ENCODE results near the gene NDUFA6.
"Not testable (repeated sequence)": the region's sequence is repeated elsewhere in the genome, so short reads cannot be mapped to it uniquely, and the experiment has no call there.

The NDUFA6 gene

DNA sequence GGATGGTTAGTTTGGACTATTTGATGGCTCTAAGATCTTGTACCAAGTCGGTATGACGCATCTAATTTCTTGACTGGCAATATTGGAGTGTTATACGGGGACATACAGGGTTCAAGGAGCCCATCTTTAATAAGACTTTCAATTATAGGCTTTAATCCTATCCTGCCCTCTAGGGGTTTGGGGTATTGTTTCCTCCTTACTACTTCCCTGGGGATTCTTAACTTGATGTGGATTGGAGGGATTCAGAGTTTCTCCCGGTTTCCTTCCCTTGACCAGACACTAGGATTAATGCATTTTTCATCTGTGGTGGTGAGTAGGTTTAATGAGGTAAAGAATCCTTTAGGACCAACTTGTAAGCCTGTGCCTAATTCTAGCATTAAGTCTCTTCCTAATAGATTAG lies 21.2 kb upstream of the NDUFA6 start:
- no peak for DNase-seq

DNA sequence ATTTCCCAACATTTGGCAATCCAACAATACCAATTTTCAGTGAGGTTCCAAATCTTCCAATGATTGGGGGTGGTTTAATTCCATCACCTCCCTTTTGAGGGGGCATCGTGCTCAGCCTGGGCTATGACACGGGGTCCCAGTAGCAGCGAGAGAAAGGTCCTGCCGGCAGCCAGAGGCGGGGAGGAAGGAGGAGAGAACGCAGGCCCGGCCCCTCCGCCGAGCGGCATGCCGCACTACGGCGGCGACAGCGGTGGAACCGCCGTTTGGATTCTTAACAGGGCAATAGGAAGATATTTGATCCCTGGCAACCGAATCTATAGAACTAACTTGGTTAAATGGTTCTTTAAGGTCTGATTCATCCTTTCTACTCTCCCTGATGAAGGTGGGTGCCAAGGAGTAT lies 18.3 kb upstream of the NDUFA6 start:
- no peak for DNase-seq

DNA sequence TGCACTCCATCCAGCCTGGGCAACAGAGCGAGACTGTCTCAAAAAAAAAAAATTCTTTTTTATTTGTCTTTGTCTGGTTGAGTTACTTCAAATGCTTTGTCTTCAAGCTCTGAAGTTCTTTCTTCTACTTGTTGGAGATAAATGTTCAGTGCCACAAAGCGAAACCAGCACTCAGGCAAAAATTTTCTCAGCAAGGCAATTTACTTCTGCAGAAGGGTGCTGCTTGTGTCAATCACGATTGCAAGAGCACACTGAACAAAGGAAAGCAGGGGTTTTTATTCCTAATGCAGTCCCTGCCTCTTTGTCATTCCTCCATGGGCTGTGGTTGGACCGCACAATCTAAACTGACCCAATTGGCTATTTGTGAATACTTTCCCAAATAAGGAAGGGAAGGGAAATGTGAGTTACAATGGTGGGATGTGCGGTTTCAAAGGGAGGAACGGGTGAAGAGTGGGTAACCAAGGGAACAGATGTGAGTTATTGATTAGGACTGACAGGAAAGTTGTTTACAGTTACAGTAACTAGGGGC lies 13.8 kb upstream of the NDUFA6 start:
- DNase-seq: not testable (repeated sequence)

DNA sequence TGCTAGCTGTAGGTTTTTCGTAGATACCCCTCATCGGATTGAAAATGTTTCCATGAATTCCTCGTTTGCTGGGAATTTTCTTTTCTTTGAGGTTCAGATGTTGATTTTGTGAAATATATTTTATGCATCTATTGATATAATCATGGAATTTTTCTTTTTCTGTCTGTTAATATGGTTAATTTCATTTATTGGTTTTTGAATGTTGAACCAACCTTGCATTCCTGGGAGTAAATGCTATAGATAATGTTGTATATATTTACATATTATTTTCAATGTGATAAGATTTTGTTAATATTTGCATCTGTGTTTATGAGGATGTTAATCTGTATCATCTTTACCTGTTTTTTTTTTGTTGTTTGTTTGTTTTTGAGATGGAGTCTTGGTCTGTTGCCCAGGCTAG lies 10.6 kb upstream of the NDUFA6 start:
- no peak for DNase-seq

DNA sequence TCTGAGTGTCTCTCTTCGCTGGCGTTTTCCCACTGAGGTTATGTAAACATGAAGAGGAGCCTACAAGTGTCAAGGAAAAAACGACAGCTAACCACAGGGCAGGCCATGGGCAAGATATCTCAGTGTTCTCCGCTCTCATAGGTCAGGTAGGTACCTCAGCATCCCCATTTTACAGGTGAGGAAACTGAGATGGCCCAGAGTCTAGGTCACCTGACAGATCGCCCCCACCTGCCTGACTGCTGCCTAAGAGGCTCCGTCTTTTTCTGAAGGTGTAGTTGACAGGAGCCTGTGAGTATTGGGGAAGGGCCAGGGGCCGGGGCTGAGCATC lies 847 bp upstream of the NDUFA6 start:
- DNase-seq: peak in 1 of 2 donors; percentile 27

DNA sequence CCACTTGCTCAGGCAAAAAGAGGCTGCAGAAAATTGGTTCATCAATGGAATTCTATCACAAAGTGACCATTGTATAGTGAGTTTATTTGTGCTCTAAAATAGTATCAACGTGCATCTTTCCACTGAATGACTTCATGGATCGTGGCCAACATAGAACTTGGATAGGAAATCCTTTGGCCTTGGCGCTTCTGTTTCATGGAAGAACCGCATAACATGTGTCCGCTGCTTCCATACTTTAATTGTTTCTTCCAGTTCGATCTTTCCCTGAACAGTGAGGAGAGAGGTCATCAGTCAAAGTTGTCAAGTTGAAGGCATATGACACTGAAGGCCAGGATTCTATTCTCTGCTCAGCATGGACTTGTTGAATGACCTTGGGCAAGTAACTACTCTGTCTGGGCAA lies 4.5 kb downstream of the NDUFA6 start:
- DNase-seq: no peak

DNA sequence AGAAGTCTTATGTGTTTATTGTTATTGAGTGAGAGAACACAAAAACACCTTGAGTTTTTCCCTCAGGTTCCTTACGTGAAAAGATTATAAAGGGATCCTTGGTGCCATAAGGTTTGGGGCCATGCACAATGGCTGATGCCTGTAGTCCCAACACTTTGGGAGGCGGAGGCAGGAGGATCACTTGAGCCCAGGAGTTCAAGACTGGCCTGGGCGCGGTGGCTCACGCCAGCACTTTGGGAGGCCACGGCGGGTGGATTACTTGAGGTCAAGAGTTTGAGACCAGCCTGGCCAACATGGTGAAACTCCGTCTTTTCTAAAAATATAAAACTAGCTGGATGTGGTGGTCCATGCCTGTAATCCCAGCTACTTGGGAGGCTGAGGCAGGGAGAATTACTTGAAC lies 5.7 kb downstream of the NDUFA6 start:
- DNase-seq: no peak

DNA sequence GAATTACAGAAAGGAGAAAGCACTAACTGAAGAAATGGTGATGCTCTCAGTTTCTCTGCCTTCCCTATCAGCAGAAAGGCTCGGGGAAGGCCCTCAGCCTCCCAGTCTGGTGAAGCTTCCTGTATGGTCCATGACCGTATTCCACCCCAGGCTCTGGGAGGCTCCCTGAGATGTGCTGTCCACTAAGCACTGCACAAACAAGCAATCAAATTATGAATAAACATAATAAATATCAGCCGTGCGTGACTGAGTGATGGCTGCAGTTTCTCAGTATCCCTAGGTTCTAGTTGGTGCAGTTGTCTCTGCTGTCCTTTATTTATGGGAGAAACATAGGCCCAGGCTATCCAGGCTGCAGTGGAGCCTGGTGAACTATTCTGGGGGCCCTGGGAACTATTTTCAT lies 7.5 kb downstream of the NDUFA6 start:
- DNase-seq: no peak

DNA sequence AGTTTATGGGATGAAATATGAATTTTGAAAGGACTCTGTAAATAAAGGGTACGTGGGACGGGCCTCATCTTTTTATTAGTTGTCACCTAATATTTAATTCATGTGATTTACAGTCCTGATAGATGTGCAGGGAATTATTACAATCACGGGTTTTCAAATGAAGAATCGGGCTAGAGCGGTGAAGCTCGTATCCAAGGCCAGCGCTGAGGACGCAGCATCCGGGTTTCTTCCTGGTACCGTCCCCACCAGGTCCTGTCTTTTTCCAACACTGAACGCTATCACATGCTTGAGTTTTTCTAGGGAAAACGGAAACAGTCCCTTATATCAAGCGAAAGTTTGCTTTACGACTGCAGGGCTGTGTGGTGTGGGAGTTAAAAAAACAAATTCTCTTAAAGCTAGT lies 10.3 kb downstream of the NDUFA6 start:
- DNase-seq: peak; percentile 7 to 29

DNA sequence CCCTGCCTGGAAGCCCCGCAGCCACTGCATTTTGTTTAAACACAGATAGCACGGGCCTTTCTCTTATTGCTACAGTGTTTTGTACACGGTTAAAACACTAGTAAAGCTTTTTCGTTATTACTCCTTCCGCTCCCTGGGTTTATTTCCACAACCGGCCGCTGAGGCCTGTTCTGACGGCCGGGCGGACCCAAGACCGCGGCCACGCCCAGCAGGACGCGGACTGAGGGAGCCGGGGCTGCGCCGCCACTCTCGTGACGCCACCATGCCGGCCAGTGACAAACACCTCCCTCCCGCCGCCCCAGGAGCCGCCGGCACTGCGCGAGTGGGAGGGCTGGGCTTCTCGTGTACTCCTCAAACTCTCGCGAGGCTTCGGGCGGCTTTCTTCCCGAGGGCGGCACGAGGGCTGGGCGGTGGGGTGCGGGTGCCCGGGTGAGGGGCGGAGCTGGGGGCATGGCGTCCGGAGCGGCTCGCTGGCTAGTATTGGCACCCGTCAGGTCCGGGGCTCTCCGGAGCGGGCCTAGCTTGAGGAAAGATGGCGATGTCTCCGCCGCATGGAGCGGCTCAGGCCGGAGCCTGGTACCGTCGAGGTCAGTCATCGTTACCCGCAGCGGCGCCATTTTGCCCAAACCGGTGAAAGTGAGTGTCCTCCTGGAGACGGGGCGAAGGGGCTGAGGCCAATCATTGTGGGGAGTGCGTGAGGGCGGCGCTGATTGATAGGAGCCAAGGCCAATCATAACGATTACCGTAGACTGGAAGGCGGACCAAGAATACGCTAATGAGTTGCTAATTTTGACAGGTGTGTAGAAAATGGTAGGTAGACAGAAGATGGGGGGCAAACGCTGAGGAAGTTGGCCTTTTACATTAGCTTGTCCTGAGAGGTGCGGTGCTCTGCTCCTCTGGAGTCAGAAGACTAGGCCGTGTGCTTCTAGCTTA lies 11.0 kb downstream of the NDUFA6 start, which contains the start of gene SMDT1:
Gene SMDT1 (plus strand): TSS at position 382 of the 933 bp plus-strand sequence. CDS start 69 bp downstream, at position 451.
- peak; percentile 98 for DNase-seq

DNA sequence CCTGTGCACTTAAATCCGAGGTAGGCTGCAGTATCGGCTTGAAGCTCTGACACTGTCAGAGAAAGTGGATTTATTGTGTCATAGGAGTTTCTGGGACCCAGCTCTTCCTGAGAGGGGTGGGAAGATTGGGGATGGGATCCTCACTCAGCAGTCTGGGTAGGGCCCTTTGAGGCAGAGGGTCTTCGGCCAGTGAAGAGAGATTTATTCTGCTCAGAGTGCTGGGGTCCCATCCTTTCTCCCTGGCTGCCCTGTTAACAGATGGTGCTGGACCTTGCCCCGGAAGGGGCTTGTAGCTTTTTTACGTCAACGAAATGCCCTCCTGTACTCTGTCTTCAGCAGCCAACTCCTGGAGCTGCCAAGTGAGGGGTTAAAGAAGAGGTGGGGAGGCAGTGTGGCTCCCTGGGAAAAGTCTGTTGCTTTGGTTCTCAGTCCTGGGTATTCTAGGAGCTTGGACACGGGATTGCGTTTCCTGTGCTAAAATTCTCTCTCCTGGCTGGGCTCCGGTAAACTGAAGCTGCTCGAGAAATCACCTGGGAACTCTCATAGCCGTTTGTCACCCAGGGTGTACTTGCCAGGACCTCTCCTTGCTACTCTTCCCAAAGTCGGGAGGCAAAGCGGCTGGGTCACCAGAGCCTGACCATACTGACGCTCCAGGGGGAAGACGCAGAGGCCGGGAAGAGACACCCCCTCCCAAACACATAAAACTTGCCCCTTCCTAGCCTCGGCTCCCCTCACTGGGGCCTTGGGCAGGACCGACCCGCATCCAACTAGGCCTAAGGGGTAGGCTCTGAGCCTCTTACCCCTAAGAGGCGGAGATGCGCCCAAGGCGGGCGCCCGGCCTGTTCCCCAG lies 11.9 kb downstream of the NDUFA6 start:
- DNase-seq: no peak

DNA sequence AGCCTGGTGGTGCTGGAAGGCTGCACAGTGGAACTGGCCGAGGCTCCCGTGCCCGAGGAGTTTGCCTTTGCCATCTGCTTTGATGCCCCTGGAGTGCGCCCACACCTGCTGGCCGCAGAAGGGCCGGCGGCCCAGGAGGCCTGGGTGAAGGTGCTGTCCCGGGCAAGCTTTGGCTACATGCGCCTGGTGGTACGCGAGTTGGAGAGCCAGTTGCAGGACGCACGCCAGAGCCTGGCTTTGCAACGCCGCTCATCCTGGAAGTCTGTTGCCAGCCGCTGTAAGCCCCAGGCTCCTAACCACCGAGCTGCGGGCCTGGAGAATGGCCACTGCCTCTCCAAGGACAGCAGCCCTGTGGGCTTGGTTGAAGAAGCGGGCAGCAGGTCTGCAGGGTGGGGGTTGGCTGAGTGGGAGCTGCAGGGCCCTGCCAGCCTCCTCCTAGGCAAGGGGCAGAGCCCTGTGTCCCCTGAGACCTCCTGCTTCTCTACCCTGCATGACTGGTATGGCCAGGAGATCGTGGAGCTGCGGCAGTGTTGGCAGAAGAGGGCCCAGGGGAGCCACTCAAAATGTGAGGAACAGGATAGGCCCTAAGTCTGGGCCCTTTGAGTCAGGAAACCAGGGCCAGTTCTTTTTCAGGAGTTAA lies 13.0 kb downstream of the NDUFA6 start:
- no peak for DNase-seq

DNA sequence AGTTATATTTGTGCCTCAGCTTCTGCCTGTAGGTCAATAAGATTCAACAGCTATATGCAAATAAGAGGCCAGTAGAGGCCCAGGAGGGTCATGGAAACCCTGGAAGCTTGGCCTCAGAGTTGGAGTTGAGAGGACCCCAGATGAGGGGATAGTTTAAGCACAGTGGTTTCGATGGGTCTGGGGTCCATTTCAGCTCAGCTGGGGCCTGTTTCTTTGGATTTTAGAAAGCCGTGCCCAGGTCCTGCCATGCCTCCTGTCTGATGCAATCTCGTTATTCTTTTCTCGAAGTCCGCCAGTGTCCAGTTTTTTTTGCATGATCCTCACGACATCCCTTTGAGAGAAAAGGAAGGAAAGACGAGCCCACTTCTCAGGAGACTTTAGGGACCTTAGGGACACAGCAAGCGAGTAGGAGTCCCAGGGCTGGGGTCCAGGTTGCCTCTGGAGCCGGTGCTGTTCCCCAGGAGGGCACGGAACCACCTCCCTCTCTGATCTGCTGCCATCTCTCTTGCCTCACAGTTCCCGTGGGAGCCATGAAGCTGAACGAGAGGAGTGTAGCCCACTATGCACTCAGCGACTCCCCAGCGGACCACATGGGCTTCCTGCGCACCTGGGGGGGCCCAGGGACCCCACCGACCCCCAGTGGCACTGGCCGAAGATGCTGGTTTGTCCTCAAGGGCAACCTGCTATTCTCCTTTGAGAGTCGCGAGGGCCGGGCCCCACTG lies 13.6 kb downstream of the NDUFA6 start:
- DNase-seq: no peak

DNA sequence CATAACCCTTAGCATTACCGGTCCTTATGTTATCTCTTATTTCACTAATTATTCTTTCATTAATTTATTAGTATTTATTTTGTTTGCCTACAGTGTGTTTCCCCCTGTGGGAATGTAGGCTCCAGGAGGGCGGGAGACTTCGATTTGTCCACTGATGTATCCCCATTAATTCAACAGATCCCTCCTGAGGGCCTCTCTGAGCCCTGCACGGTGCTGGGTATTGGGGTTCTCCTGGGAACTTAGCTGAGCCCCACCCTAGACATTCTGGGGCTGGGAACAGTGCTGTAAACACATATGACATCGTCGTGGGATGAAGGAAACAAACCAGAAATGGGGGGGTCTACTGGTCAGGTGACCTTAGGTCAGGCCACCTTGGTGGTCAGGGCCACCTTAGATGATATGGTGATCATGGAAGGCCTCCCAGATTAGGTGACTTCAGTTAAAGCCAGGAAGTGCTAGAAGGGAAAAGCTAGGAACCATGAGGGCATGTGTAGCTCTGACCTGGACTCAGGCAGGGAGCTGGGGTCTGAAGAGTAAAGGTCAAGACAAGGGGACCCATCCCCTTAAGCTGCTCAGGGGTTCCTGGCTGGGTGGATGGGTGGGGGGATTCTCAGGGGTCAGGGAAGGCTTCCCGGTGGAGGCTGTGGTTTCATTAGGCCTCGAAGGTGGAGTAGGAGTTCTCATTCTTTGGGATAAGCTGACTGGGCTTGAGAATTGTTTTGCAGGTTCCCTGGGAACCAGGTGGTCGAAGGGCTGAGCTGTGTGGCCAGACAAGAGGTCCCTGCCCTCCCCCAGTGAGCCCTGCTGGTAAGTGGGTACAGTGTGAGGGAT lies 15.5 kb downstream of the NDUFA6 start:
- DNase-seq: no peak

DNA sequence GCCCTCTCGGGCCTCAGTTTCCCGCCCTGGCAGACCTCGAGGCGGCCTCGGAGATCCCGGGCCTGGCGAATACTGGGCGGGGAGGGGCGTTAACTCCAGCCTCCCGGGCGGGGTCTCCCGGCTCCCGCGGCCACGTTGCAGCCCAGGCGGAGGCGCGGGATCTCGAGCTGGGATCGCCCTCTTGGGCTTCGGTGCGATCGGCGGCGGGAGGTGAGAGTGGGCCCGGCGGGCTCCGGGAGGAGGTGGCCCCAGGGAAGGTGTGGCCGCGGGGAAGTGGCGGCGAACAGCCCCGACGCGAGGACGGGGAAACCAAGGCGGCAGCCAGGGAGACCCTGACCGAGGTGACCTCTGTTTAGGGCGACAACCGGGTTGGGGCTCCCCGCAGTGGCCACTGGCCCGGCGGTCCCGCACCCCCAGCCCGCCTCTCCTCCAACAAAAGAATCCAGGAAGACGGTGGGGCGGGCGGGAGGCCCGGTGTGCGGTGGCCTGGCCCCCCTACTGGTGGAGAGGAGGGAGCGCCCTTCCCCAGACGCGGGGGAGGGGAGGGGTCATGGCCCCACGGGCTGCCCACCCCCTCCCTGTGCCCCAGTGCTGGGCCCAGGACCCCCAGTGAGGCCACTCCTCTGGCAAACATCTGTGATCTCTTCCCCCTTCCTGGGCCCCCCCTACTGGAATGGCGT lies 16.3 kb downstream of the NDUFA6 start, which contains the start of gene PHETA2:
Gene PHETA2 (plus strand): TSS at position 117 of the 680 bp plus-strand sequence. CDS start 3,046 bp downstream, outside the sequence.
- DNase-seq: peak; percentile 56 to 67

DNA sequence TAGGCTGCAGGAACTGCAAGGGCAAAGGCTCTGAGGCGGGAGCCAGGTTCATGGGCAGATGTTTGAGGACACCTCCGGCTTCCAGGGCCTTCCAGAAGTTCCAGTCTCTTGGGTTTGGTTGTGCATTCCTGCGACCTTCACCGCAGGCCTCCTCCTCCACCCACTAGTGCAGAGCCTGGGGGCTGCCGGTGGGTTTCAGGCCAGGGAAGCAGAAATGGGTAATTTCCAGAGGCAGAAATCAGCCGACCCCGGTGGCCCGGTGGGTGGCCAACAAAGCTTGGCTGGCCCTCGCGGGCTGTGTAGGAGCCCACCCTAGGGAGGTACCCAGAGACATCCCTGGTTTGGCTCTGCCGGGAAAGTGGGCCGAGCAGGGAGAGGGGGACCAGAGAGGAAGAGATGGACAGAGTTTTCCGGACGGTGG lies 16.9 kb downstream of the NDUFA6 start:
- no peak for DNase-seq

DNA sequence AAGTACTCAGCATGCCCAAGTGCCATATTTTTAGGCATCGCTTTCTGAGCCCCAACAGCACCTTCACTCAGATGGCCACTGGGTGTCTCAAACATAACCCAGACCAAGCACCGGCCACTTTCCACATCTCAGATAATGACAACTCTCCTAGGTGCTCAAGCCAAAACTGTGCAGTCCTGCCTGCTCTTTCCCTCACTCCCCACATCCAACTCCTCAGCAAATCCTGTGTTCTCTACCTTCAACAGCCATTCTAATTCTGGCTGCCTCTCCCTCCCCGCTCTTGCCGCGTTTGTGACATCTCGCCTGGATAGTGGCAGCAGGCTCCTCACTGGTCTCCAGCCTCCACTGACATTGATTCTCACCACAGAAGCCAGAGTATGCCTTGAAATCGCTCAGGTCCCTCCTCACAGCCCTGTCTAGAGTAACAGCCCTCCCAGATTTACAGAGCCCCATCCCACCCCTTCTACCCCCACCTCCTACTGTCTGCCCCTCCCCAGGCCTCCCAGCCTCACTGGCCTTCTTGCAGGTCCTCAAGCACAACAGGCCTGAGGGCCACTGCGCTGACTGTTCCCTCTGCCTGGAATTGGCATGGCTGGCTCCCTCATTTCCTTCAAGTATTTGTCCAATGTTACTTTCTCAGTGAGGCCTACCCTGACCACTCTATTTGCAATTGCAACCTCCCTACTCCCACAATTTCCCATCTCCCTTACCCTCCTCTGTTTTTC lies 17.8 kb downstream of the NDUFA6 start:
- no peak for DNase-seq

DNA sequence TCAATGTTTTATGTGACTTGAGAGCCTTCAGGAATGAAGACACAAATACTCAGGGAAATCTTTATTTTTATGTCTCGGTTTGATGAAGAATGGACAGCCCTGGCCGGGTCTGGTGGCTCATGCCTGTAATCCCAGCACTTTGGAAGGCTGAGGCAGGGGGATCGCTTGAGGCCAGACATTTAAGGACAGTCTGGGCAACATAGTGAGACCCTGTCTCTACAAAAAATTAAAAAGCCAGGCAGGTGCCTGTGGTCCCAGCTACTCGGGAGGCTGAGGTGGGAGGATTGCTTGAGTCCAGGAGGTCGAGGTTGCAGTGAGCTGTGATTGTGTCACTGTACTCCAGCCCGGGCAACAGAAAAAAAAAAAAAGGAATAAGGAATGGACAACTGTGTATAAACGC lies 19.1 kb downstream of the NDUFA6 start:
- not testable (repeated sequence) for DNase-seq

DNA sequence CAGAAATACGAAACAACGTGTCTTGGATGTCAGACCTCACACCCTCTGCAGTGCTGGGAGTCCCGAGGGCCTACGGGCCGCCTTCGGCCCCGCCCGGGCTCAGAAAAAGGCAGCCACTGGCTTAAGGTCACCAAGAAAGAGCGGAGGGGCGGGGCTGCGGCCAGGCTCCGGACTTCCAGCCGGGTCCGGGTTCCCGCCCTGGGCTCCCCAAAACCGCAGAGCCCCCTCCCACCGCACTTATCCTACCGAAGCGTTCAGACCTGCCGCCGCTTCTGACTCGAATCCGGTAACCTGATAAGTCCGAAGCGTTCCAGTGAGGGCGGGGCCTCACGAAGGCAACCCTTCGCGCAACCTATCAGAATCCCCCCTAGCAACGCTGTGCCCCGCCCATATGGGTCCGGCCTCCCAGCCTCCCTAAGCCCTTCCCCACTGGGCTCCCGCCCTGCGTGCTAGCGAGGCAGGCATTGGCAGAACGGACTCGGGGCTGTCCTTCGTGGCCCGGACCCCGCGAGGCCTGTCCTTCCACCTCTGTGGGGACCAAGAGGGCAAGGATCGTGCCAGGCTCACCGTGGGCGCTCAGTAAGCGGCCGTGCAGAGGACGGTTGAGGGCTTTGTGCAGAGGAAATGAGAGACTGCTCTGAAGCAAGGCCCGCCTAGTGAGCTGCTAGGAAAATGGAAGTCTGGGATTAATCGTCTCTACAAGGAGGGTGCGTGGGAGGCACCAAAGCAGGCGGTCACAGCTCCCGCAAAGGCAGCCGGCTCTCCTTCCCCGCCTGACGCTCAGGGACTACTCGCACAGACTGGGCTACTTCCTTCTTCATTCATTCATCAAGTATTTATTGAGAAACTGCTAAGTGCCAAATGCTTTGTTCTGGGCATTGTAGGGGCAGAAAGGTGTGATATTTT lies 19.8 kb downstream of the NDUFA6 start, which contains the start of gene NAGA:
Gene NAGA (minus strand): TSS at position 296 of the 906 bp plus-strand sequence. CDS start 515 bp downstream, outside the sequence.
- DNase-seq: peak; percentile 90 to 94
